NB4 (cell line): ENCODE measurements around the gene TSPAN4.

Experiments used
- DNase-seq: peaks from one replicate; pipeline ENCODE4 v3.0.0; 2010; ENCODE audit warnings: low read depth
- H3K4me3 ChIP-seq: one replicate; pipeline ENCODE4 v1.5.1; 2011; ENCODE audit warnings: mild to moderate bottlenecking, low read depth, low read length, moderate library complexity
- MYC ChIP-seq: IDR thresholded peaks from 2 replicates; pipeline ENCODE4 v1.6.1; 2011; ENCODE audit warnings: low read depth, low read length
- POLR2A ChIP-seq: IDR thresholded peaks from 2 replicates; pipeline ENCODE4 v1.6.1; 2011; ENCODE audit warnings: mild to moderate bottlenecking; ENCODE audit not compliant: insufficient read length; ENCODE audit errors: extremely low read depth
- TF ChIP-seq, protein P1 (sequence below): IDR thresholded peaks from one replicate; pipeline ENCODE4 v1.5.1; 2012; ENCODE audit warnings: low read depth, low read length
- TF ChIP-seq, protein P2 (sequence below): IDR thresholded peaks from 2 replicates; pipeline ENCODE4 v1.6.1; 2011; ENCODE audit warnings: low read depth, low read length

Gene TSPAN4

DNA sequence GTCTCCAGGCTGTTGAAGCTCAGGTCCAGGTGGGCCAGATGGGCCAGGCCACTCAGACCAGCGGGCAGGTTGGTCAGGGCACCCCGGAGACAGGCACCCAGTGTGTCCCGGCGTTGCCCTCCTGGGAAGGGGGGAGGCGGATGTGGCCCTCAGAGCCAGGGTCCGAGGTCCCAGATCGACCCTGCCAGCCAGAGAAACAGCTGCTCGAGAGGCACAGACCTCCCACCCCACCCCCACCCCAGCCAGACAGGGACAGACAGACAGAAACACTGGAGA lies 39.2 kb upstream of the TSPAN4 start:
- TF ChIP-seq POLR2A (no peak), MYC (no peak)
- TF ChIP-seq, protein P1, sequence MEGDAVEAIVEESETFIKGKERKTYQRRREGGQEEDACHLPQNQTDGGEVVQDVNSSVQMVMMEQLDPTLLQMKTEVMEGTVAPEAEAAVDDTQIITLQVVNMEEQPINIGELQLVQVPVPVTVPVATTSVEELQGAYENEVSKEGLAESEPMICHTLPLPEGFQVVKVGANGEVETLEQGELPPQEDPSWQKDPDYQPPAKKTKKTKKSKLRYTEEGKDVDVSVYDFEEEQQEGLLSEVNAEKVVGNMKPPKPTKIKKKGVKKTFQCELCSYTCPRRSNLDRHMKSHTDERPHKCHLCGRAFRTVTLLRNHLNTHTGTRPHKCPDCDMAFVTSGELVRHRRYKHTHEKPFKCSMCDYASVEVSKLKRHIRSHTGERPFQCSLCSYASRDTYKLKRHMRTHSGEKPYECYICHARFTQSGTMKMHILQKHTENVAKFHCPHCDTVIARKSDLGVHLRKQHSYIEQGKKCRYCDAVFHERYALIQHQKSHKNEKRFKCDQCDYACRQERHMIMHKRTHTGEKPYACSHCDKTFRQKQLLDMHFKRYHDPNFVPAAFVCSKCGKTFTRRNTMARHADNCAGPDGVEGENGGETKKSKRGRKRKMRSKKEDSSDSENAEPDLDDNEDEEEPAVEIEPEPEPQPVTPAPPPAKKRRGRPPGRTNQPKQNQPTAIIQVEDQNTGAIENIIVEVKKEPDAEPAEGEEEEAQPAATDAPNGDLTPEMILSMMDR, result no peak
- TF ChIP-seq, protein P2, sequence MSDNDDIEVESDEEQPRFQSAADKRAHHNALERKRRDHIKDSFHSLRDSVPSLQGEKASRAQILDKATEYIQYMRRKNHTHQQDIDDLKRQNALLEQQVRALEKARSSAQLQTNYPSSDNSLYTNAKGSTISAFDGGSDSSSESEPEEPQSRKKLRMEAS, result no peak
- no peak for DNase-seq
- H3K4me3 ChIP-seq, result no peak overlapping the region

DNA sequence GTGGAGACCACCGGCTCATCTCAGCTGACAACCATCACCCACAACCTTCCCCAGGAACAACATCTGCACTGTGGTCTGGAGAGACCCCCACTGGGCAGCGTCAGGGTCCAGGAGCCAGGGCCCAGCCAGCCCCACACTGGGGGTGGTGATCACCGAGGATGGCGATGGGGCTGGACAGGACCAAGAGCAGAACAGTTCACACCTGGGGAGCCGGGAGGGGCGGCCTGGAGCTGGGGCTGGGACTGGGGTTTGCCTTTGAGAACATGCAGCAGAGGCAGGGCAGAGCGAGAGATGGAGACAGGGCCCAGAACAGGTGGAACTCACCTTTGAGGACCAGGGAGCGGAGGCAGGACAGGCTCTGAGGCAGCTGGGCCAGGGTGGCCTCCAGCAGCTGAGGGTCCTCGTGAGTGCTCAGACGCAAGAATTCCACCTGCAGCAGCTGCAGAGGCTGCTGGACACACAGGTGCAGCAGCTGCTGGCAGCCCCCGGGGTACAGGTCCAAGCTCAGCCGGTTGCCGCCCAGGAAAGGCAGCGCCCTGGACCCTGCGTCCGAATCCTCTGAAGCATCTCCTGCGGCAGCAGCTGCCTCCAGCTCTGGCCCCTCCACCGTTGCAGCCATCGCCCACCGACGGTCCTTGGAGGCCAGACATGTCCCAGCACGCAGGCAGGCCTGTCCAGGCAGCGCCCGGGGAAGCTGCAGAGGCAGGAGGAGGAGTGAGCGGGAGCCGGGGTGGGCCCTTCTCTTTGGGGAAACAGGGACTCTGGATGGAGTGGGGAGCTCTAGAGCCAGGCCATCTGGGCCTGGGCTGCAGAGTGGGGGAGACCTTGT lies 38.7 kb upstream of the TSPAN4 start:
- TF ChIP-seq POLR2A (no peak), MYC (no peak)
- TF ChIP-seq, protein P1, result no peak
- TF ChIP-seq, protein P2, result no peak
- H3K4me3 ChIP-seq, result peak overlapping the region; percentile 55
- no peak for DNase-seq

GRCh38 chr11:804599-804964 lies 38.1 kb upstream of the TSPAN4 start:
- H3K4me3 ChIP-seq, result peak overlapping the region; percentile 55
- no peak for DNase-seq
- no peak for TF ChIP-seq POLR2A
- TF ChIP-seq MYC, result no peak
- TF ChIP-seq, protein P2, result no peak
- TF ChIP-seq, protein P1, result no peak

DNA sequence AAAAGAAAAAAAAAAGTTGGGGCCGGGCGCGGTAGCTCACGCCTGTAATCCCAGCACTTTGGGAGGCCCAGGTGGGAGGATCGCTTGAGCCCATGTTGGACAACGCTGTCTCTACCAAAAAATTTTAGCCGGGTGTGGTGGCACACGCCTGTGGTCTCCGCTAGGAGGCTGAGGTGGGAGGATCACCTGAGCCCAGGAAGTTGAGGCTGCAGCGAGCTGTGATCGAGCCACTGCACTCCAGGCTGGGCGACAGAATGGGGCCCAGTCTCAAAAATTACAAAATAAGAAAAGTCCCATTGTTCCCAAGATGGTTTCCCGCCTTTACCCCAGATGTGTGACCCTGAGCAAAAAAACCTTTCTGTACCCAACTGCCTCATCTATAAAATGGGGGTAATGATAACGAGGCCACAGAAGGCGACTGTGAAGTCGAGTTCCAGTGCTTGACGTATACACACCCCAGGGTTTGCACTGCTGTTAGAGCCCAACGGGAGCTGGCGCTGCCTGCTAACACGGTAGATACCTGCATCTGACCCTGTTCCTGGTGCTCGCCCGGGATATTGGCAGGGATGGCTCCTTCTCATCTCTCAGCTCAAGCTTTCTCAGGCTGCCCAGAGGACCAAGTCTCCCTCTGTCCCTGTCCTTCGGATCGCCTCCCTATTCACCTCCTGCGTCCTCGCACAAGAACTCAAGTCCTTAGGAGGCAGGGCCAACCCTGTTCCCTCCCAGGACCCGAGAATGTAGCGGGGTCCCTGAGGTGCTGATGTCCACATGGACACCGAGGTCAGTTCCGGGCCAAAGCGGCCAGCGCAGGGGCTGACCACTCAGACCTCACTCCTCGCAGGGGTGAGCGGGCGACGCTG lies 34.0 kb upstream of the TSPAN4 start:
- peak overlapping the region; percentile 98 for H3K4me3 ChIP-seq
- no peak for DNase-seq
- TF ChIP-seq, protein P2, result no peak
- TF ChIP-seq MYC (no peak; the same call in 1 of the 2 replicates), POLR2A (no peak)
- TF ChIP-seq, protein P1, result no peak

- peak; percentile 96 for DNase-seq
- peak within 1 kb of the TSS; percentile 98 for H3K4me3 ChIP-seq
- TF ChIP-seq POLR2A (peak; percentile 86), MYC (peak; percentile 83)
- TF ChIP-seq, protein P2, result peak; percentile 83
- TF ChIP-seq, protein P1, result no peak
Observed at GRCh38 chr11:809287-810039, 33.2 kb upstream of the TSPAN4 start, which contains the start of gene RPLP2. Gene RPLP2 (plus strand): TSS chr11:809967. CDS start chr11:810235, 268 bp downstream.
